Stimulated activated CD4-positive, alpha-beta T cell treated with anti-CD3 and anti-CD28 coated beads, Interleukin-4, amount 100 ng/mL, for 24 hours (primary cell): Measurements from ENCODE around the gene CBY1.
"Not testable (repeated sequence)": the region's sequence is repeated elsewhere in the genome, so short reads cannot be mapped to it uniquely, and the experiment has no call there.

Source experiments
- DNase-seq: peaks from one replicate; pipeline ENCODE4 v3.0.0-alpha.2; 2020

Gene CBY1

DNA sequence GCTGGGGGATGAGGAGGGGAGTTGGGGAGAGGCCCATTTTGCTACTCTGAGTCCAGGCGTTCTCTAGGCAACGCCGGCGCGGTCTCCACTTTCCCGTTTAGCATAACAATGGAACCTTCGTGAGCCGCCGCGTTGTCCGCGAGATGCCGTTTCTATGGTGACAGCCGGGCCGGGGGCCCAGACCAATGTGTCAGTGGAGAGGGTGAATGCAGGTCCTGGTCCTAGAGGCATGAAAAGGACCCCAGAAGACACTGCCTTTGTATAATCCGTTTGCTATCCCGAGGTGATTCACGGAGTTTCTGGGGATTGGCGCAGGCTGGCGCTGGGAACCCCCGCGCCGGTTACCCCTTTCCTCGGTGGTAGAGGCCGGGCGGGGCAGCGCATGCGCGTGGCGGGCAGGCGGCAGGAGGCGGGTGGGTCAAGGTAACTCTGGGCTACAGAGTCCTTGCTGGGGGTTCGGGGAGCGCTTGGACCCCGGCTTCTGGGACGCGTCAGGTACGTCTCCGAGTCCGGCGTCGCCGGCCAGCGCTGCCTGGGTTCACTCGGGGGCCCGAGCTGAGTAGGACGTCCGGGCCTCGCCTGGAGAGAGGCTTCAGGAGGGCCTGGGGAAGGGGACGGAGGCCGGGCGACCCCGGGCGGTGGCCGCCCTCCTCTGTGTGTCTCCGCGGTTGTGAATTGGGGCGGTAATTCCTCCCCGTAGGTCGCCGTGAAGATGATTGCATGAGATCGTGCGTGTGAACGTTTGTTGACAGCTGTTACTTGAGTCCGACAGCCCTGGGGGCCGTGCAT is at the start of gene CBY1, which contains the start of gene FAM227A:
CBY1 (plus strand) TSS at position 383 of the 789 bp plus-strand sequence. CDS start 11,417 bp downstream, outside the sequence.
FAM227A (minus strand) TSS at position 137 of the 789 bp plus-strand sequence. CDS start 6,224 bp downstream, outside the sequence.
- DNase-seq, result peak; percentile 87

DNA sequence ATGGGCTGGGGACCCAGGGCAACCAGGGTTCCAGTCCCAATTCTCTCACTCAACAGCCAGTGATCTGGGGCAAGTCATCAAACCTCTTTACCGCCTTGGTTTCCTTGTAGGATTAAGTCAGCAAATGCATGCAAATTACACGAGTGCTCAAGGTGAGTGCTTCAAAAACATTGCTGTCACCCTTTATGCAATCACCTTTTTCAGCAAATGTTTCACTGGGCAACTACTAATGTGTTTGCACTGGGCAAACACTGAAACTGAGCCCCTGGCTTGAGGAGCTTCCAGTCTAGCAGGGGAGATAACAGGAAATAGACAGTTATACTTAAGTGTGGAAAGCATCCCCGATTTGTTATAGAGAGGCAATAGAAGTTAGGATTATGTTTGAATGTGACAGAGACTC is 48.8 kb upstream of the CBY1 start:
- DNase-seq, result no peak

DNA sequence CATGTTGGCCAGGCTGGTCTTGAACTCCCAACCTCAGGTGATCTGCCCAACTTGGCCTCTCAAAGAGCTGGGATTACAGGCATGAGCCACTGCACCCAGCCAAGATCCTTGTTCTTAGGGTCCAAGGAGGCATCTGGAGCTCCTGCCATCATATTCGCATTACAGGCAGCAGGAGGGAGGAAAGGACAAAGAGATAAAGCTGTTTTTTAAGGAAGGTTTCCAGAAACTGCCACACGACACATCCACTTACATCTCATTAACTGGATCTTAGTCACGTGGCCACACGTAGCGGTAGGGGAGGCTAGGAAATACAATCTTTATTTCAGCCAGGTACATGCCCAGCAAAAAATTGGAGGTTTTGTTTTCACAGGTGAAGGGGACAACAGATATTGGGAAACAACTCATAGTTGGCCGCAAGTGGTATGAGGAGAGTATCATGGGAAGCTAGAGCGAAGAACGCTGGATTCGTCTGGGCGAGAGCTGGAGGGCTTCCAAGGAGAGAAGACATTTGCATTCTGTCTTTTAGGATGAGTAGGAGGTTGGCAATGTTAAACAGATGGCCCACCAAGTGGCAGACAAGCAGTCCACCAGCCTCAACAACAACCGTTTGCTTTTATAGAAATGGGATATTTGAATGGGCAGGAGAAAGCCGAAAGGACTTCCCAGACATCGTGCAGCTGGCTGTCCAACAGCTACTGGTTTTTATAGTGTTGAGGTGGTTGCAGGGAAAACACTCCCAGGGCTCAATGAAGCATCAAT is 47.3 kb upstream of the CBY1 start:
- DNase-seq, result no peak

DNA sequence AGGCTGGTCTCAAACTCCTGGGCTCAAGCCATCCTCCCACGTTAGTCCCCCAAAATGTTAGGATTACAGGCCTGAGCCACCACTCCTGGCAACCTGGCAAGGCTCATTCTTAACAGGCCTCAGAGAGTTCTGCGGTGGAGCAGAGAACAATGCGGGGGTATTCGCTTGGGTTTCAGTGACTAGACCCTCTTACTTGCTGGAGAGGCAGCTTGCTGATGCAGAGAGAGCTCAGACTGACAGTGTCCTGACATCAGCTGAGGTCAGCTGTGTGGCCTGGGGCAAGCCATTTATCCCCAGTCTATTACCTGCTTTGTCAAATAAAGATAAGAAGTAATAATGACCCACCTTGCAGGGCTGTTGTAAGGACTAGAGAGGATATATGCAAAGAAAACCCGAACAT is 46.2 kb upstream of the CBY1 start:
- DNase-seq, result no peak

DNA sequence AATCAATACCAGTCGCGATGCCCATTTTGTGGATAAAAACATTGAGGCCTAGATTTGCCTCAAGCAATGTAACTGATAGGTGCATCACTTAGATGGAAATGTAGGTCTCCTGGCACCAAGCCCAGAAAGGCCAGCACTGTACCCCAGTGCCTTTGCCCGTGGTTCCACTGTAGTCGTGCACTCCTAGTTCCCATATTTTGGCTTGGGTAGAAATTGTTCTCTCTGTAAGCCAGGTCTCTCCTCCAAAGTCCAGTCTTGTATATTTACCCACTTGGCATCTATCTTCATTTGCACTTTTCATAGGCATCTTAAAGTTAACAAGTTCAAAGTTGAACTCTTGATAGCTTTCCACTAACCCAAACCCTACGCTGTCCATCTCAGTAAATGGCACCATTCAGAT is 44.9 kb upstream of the CBY1 start:
- no peak for DNase-seq

DNA sequence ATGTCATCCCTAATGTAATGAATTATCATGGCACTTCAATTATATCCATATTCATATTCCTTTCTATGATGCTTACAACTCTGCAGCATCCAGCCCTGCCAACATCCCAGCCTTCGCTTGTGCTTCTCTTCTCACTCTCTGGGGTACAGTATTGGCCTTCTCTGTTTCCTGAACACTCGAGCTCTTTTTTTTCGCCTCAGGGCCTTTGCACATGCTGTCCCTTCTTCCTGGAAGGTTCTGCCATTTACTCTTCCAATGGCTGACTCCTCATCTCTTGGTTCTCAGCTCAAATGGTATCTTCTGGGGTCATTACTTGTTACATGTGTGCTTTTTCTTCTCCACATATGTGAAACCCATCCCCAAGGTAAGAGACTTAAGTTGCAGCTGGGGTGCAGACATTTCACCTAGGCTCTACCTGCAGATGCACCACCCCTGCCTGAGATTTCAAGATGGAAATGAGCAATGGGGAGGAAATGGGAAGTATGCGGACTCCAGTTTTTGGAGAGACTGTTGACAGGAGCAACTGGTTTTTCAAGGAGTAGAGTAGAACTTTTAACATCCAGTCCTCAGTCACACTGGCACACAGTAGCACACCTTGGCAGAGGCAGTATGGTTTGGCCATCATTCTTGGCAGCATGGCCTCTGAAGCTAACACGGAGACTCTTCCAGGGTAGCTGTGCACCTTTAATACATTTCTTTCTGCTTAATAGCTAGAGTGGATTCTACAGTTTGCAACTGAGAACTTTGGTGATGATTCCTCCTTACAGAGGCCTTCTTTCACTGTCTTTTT is 44.0 kb upstream of the CBY1 start:
- no peak for DNase-seq

DNA sequence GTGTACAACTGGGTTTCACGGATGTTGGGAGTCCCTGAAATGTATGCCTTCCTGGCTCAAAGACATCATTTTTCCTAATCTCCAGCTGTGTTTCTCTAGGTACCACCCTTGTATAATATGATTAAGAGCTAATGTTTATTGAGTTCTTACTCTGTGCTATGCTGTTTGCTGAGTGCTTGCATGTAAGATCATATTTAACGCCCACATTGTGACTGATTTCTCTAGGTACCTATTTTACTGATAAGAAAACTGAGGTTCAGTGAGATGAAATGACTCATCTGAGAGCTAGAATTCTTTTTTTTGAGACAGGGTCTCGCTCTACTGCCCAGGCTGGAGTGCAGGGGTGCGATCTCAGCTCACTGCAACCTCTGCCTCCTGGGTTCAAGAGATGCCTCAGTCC is 42.9 kb upstream of the CBY1 start:
- no peak for DNase-seq

DNA sequence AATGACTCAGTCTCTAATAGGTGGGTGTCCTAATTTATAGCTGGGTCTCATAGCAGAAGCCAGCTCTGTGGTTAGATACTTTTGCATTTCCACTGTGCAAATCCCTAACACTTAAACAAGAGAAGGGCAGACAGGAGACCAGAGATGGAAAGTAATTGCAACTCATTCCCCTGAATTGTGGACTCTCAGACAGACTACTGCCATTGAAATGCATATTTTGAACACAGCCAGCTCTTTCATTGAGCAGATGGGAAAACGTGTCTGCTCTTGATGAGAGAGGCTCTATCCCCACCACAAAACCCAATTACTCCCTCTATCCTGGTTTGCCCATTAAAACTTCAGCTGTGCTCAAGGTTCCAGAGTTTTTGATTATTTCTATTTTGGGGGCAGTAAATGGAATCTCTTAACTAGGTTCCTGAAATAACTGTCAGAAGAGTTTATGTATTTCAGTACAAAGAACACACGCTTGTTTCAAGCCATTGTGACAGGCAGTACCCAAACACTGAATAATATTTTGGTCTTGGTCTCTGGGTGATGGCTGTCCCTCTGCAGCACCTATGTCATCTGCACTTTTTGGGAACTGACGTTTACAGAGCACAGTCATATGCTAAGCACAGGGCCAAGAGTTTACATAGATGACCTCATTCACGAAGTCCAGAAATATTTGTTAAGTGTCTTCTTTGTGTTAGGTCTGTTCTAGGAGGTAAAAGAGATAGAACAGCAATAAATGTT is 41.9 kb upstream of the CBY1 start:
- no peak for DNase-seq

DNA sequence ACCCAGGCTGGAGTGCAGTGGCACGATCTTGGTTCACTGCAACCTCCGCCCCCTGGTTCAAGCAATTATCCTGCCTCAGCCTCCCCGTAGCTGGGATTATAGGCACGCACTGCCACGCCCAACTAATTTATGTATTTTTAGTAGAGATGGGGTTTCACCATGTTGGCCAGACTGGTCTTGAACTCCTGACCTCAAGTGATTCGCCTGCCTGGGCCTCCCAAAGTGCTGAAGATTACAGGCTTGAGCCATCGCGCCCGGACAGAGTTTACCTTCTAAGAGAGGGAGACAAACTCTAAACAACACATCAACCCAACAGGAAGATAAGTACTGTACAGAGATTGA is 41.4 kb upstream of the CBY1 start:
- DNase-seq, result not testable (repeated sequence)

DNA sequence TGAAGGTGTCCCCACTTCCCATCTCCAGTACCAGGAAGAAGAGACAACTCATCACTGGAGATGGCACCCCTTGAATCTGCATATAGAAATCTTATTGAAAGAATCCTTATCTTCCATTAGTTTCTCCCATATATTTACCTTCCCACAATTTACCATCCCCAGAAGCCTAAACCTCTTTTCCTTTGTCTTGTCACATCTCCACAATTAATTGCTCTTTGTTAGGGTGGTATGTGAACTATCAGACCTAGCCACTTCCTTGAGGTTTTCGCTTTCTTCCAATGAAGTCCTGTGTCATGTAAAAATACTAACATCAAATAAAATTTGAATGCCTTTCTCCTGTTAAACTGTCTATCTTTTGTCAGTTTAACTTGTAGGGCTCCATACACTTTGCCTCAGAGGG is 38.2 kb upstream of the CBY1 start:
- DNase-seq, result no peak

DNA sequence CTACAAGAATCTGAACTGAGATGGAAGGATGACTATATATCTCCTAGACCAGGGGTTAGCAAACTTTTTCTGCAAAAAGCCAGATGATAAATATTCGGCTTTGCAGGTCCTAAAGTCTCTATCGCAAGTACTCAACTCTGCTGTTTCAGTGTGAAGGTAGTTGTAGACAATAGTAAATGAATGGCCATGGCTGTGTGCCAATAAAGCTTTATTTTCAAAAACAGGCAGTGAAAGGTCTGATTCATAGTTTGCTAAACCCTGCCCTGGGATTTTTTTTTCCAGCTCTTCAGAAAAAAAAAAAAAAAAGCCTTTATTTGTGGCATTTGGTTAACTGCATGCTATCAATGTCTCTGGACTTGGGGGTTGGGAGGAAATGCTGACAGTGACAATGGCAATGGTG is 37.8 kb upstream of the CBY1 start:
- no peak for DNase-seq

DNA sequence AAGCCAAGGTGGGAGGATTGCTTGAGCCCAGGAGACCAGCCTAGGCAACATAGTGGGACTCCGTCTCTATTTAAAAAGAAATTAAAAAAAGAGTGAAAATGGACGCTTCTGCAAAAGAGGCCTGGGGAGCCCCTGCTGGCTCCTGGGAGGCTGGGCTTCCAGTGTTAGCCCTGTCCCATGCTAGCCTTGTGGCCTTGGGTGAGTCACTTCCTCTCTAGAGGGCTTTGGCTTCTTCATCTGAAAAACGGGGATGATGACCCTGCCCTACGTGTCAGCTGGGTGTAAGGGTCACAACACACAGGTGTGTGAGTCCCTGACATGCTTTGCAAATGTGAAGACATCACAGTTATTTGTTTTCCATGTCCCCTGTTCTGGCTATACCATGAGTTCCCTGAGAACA is 33.1 kb upstream of the CBY1 start:
- no peak for DNase-seq

DNA sequence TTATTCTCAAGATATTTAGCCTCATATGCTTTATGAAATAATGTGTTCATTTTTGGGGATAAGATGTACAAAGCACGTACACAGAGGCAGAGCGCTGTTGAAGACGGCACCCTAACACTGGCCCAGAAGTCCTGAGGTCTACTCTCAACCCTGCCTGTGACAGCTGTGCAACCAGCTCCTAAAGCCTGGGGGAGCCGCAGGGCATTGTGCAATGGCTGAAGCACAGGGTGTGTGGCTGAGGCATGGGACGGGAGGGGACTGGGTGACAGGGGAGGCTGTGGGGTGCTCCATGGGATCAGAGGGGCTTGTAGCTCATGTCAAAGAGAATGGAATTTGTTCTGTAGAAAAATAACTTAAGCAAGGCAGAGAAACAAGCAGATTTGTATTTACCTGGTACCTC is 28.0 kb upstream of the CBY1 start:
- DNase-seq, result no peak

DNA sequence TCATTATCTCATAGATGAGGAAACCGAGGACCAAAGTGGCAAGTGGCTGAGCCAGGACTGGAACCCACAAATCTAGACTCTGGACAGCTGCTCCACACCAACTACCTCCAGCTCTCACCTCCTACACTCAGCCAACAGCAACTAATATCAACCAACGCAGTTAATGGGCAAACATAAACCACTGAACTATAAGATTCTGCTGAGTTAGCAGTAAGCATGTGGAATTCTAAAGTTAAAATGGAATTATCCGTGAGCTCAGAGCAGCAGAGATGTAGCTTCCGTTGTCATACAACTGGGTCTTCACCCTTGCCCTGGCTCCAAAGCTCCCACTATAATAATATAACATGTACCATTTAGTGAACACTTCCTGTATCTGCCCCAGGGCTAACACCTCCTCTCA is 27.3 kb upstream of the CBY1 start:
- DNase-seq, result no peak

DNA sequence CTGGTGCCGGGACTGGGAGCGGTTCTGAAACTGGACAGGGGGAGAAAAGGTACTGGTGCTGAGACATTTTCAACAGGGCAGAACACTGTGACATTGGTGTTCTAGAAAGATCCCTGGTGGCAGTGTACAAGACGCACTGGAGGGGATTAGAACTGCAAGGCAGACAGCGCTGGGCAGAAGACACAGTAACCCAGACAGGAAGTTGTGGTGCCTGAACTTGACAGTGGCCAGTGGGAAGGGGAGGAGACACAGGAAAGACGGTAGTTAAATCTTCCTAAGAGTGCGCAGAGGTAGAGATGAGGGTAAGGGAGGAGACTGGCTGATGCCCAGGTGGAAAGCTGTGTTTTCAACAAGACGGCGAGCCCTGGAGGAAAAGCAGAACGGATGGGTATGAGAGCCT is 24.7 kb upstream of the CBY1 start:
- DNase-seq, result no peak

DNA sequence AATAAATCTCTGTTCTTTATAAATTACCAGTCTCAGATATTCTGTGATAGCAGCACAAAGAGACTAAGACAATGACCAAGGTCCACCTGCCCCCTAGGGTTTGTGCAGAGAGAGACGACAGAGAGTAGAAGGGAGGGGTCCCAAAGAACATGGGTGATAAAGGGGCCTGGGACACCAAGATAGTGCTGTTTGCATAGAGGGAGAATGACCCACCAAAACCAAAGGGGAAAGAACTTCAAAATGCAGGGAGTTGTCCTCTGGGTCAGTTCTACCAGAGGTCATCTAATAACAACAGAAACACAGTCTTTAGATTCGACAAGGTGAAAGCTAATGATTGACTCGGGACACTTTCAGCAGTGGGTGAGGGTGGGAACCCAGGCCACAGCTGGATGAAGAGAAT is 23.9 kb upstream of the CBY1 start:
- no peak for DNase-seq

DNA sequence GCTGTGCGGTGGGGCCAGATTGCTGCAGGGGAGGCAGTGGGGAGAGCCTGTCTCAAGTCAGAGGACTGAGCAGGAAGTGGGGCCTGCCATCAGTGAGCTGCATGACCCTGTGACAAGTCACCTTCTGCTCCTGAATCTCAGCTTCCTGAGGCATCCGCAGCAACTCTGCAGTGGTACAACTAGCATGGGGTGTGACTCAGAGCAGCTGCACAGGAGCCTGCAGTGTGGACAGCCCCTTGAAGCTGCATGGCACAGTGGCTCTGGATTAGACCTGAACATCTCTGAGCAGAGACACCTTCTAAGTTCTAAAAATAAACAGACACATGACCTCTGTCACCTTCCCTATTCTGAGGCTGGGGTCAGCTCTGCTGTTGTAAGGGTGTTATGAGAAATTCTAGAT is 18.2 kb upstream of the CBY1 start:
- no peak for DNase-seq

DNA sequence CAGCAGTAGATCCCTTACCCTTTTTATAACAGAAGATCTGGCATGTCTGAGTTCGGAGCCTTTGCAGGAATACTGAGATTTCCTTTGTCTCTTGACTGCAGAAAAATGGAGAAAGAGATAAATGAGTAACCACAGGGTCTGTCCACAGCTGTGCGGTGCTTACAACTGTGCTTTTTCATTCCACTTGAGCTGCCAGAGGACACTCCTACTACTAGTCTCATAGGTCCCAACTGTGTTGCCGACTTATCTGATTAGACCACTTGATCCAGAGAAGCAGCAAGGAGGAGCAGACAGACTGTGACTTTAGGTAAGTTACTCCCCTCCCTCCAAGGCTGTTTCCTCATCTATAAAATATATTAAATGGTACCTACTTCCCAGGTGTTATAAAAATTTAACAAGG is 17.7 kb upstream of the CBY1 start:
- DNase-seq, result no peak

DNA sequence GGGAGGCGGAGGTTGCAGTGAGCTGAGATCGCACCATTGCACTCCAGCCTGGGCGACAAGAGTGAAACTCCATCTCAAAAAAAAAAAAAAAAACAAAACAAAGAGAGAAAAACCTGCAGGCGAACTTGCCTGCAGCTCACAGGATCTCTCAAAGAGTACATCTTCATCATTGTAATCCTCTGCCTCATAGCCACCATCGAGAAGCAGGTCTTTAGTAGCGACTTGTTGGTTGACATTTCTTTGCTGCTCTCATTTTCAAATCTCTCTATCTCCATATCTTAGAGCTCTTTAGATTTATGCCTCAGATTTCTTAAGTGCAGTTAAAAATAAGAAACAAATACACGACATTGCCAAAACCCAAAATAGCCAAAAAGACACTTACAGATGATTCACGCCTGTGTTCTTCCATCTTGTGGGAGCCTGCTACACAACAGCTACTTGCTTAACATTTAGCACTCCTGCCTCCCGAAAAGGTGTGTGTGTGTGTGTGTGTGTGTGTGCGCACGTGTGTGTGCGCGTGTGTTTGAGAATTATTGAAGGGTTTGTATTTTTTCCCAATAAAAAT is 14.9 kb upstream of the CBY1 start:
- DNase-seq, result no peak

DNA sequence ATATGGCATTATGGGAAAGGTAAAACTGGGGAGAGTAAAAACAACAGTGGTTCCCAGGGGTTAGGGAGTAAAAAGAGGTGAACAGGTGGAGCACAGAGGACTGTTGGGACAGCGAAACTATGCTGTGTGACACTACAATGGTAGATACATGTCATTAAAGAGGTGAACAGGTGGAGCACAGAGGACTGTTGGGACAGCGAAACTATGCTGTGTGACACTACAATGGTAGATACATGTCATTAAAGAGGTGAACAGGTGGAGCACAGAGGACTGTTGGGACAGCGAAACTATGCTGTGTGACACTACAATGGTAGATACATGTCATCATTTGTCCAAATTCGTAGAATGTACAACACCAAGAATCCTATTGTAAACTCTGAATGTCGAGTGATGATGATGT is 12.2 kb upstream of the CBY1 start:
- DNase-seq, result not testable (repeated sequence)

DNA sequence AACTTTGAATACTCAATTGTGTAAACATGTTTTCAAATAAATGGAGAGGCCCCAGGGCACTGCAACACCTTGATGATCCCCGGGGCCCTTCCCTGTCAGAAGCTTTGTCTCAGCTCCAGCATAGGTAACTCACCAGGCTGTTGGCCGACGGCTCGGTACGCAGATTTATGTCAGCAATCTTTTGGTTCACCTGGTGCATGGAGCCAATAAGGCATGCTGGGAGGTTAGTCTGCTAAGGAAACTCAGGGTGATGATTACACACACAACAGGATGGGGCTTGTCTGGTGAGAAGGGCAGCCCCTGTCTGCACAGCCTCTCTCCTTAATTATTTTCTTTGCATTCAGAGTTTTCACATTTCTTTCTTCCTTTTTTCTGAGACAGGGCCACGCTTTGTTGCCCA is 11.0 kb upstream of the CBY1 start:
- no peak for DNase-seq

DNA sequence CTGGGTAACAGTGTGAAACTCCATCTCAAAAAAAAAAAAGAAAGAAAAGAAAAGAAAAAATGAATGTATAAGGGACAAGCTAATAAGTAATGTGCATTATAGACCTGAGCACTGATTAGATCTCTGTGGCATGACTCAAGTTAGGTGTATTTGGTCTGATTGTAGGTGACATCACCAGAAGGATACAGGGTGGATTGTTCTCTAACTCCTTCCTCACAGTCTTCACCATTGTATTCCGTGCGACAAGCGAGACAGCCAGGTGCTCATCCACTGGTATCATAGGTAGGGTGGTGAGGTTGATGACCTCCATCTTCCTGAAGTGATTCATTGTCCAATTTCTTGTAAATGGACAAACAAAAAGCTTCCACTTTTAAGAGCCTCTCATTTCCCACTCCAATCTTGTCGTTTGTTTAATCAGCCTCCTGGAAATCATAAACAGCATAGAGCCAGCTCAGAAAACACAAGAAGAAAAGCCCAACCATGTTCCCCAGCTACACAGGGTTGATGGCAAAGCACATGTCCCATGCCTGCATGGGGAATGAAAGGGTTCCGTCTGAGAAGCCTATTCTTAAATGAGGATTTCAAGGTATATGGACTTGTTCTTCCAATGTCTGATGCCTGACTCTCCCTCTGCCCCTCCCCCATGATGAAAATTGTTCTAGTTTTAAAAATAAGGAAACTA is 6.5 kb upstream of the CBY1 start:
- DNase-seq, result no peak
